Mononuclear cell (primary cell): ENCODE results near the gene TCP10L. TPM values are rescaled to one million over a fixed set of nuclear protein-coding genes. Genes with fewer than 3 reads are reported as not detected.
"Not testable (repeated sequence)": the region's sequence is repeated elsewhere in the genome, so short reads cannot be mapped to it uniquely, and the experiment has no call there.

Experiments
- H3K27me3 ChIP-seq: 2 replicates; pipeline ENCODE4 v1.6.0; 2011; ENCODE audit warnings: low read length, control low read depth; ENCODE audit not compliant: insufficient read depth
- H3K4me1 ChIP-seq: 2 replicates; pipeline ENCODE4 v1.5.1; 2011; ENCODE audit warnings: mild to moderate bottlenecking, low read length, control low read depth; ENCODE audit not compliant: insufficient read depth
- H3K4me3 ChIP-seq: 2 replicates; pipeline ENCODE4 v1.5.1; 2011; ENCODE audit warnings: mild to moderate bottlenecking, low read length, moderate library complexity
- H3K9me3 ChIP-seq: 2 replicates; pipeline ENCODE4 v1.5.1; 2011; ENCODE audit warnings: low read depth, mild to moderate bottlenecking, control low read depth, low read length
- total RNA-seq: library from RNA; depleted of rRNA; stranded (reverse); fragments of >200 nt; gene quantifications from one replicate; pipeline ENCODE4 v1.2.3, GENCODE V29; 2012

TCP10L gene, protein sequence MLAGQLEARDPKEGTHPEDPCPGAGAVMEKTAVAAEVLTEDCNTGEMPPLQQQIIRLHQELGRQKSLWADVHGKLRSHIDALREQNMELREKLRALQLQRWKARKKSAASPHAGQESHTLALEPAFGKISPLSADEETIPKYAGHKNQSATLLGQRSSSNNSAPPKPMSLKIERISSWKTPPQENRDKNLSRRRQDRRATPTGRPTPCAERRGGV
- not detected for total RNA-seq

DNA sequence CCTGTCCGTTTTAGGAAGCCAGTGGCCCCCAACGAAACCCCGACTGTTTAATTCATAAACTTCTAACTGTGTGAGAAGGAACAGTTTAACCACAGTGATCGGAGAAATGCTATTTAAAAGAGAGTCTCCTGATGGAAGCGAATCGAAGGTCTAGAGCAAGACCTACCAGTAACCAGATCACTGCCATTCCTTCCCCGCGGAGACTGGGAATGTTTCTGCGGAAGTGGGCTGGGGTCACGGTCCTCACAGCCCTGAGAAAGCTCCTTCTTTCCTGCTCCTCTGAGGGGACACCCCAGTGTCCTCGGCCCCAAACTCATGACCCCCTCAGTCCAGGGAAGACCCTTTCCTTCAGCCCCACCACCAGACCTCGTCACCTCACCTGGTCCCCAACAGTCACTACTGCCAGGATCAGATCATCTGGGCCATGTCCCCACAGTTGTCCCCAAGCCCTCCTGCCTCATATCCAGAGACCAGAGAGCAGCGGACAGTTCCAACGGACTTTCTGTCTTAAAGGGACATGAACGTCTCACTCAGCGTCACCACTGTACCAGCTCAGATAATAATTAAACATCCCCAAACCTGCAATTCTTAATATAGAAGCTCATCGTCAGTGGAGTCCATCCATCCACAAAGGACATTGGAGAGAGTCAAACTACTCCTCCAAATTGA lies at the start of gene TCP10L:
Gene TCP10L, minus strand, starts transcription at position 482 of the 669 bp plus-strand sequence. CDS start 1,219 bp downstream, outside the sequence.
- Histone ChIP-seq H3K9me3 (no peaks in the 10 kb centered on the region), H3K4me1 (no peaks in the 10 kb centered on the region), H3K27me3 (no peaks in the 10 kb centered on the region), H3K4me3 (no peak within 1 kb of the TSS)

- H3K27me3 ChIP-seq, result no peaks in the 10 kb centered on the region
- no peak overlapping the region for H3K4me3 ChIP-seq
- H3K4me1 ChIP-seq, result no peaks in the 10 kb centered on the region
- no peaks in the 10 kb centered on the region for H3K9me3 ChIP-seq
These were observed 41.4 kb upstream of the TCP10L start for GRCh38 chr21:32626621-32627196.

DNA sequence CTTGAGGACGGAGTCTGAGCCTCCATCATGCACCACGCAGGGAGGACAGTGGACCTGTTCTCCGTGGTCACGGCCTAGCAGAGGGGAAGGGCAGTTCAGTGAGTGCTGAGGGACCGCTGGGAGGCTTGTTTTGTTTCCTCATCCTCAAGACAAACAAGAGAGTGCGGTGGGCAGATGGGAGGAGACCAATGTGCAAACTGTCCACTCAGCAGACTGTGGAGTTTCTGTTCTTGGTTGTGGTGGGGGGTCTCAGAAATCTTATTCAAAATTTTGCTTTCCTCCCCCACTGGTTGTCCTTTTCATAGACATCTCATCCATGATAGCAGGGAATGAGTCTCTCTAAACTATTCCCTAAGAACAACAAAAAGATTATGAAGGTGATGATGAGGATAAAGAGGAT lies 32.9 kb upstream of the TCP10L start:
- not testable (repeated sequence) for H3K9me3 ChIP-seq, H3K4me3 ChIP-seq, H3K4me1 ChIP-seq, H3K27me3 ChIP-seq

DNA sequence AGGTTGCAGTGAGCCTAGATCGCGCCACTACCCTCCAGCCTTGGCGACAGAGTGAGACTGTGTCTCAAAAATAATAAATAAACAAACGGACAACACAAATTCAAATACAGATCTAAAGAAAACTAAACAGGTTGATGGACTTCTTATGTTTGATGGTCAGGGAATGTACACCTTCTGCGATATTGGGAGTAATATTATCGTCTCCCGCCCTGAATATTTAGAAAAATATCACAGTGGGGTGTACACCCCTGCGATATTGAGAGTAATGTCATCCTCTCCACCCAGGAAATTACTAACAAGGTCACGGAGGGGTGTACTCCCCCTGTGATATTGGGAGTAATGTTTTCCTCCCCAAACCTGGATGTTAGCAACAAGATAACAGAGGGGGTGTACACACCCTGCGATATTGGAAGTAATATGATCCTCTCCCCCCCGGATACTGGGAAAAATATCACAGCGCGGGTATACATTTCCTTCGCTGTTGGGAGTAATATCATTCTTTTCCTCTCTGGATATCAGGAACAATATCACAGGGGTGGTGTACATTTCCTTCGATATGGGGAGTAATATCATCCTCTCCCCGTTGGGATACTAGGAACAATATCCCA lies 28.2 kb upstream of the TCP10L start:
- Histone ChIP-seq H3K27me3 (no peaks in the 10 kb centered on the region), H3K4me3 (peak overlapping the region; percentile 76)

GRCh38 chr21:32612999-32613337 lies 27.6 kb upstream of the TCP10L start:
- no peaks in the 10 kb centered on the region for H3K9me3 ChIP-seq
- no peaks in the 10 kb centered on the region for H3K27me3 ChIP-seq
- H3K4me3 ChIP-seq, result peak overlapping the region; percentile 76
- H3K4me1 ChIP-seq, result peaks cover 21% of the 10 kb centered on the region

More for the DNA sequence above, 28.2 kb upstream of the TCP10L start:
- Histone ChIP-seq H3K4me1 (peaks cover 21% of the 10 kb centered on the region), H3K9me3 (no peaks in the 10 kb centered on the region)

GRCh38 chr21:32612075-32612998 lies 27.0 kb upstream of the TCP10L start, which contains the start of gene CFAP298:
Gene CFAP298 (minus strand): TSS chr21:32612377. CDS start chr21:32612243, 134 bp downstream.
- Histone ChIP-seq H3K9me3 (no peaks in the 10 kb centered on the region), H3K27me3 (no peaks in the 10 kb centered on the region), H3K4me1 (peaks cover 21% of the 10 kb centered on the region), H3K4me3 (peak within 1 kb of the TSS; percentile 76)

DNA sequence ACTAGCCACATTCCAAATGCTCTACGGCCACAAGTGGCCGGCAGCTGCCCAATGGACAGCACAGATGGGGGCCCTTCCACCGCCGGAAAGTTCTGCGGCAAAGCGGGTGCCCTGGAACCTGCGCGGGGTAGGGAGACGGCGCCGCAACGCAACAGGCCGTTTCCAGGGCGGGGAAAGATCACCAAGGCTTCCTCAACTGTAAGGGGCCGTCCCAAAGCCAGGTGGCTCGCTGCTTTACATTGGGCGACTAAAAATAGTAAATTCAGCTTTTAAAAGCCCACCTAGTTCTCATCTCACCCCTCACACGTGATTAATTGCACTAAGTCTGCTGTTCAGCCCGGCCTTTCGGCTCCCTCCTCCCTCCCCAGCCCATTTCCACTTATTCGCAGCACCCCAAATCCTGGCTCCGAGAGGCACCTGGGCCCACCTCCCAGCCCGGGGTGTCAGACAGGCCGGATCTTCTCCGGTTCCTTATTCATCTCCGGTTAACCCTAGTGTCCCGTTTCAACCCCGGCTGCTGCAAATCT lies 26.2 kb upstream of the TCP10L start:
- peak overlapping the region; percentile 76 for H3K4me3 ChIP-seq
- no peaks in the 10 kb centered on the region for H3K9me3 ChIP-seq
- H3K4me1 ChIP-seq, result peaks cover 21% of the 10 kb centered on the region
- no peaks in the 10 kb centered on the region for H3K27me3 ChIP-seq

GRCh38 chr21:32610940-32611339 lies 25.6 kb upstream of the TCP10L start:
- not testable (repeated sequence) for H3K4me3 ChIP-seq, H3K9me3 ChIP-seq, H3K27me3 ChIP-seq
- peaks cover 21% of the 10 kb centered on the region for H3K4me1 ChIP-seq

- Histone ChIP-seq H3K4me3 (no peak overlapping the region), H3K27me3 (no peaks in the 10 kb centered on the region), H3K9me3 (no peaks in the 10 kb centered on the region), H3K4me1 (peaks cover 21% of the 10 kb centered on the region)
These were observed 23.5 kb upstream of the TCP10L start for GRCh38 chr21:32608851-32609250.

DNA sequence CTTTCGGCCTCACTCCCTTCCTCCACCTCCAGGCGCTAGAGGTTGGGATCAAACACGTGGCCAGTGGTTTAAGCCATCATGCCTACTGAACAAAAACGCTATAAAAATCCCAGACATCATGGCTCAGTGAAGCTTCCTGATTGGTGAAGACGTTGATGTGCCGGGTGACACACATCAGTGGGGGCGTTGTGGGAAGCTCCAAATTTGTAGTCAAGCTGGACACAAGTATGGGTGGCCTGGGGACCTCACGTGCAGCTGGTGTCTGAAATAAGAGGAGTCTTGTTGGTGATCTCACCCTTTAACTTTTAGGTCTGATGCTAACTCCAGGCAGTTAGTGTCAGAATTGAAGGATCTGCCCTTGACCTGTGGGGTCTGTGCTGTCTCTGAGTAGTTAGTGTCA lies 20.1 kb upstream of the TCP10L start:
- Histone ChIP-seq H3K4me1 (peaks cover 4% of the 10 kb centered on the region), H3K9me3 (no peaks in the 10 kb centered on the region), H3K4me3 (no peak overlapping the region), H3K27me3 (no peaks in the 10 kb centered on the region)

DNA sequence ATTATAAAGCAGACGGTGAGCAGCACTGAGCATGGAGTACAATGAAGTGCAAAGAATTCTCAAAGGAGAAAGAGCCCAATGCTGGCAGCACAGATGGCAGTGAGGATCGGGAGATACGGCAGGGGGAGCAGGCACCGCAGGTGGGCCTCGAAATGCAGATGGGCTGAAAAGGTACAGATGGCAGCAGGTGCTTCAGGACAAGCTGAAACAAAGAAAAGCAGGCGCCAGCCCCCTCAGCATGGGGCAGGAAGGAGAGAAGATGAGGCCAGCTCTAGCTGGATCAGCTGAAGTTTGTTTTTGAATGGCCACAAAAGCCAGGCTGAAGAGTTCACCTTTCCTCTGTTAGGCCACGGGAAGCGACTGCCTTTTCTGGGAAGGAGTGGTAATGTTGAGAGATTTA lies 19.1 kb upstream of the TCP10L start:
- Histone ChIP-seq H3K27me3 (no peaks in the 10 kb centered on the region), H3K9me3 (no peaks in the 10 kb centered on the region), H3K4me3 (no peak overlapping the region), H3K4me1 (no peaks in the 10 kb centered on the region)

GRCh38 chr21:32603131-32603530 lies 17.8 kb upstream of the TCP10L start:
- Histone ChIP-seq H3K4me1 (no peaks in the 10 kb centered on the region), H3K4me3 (no peak overlapping the region), H3K9me3 (no peaks in the 10 kb centered on the region), H3K27me3 (no peaks in the 10 kb centered on the region)

DNA sequence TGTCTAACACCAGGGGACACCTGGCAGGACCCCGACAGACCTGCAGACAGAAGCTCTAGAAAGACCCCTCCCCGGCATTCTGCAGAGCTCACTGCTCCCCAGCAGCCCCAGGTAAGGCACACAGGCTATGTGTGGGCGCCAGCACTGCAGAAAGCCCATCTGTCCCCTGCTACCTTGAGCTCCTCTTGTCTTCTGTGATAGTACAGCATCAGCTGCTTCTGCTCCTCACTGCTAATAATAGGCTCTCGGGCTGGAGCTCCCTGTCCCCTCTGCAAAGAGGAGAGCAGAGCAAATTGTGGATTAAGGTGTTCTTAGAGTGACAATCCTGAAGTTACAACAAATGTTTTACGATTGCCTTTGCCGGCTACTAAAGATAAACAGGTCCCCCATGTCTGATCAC lies 16.8 kb upstream of the TCP10L start:
- no peaks in the 10 kb centered on the region for H3K9me3 ChIP-seq
- no peak overlapping the region for H3K4me3 ChIP-seq
- H3K4me1 ChIP-seq, result no peaks in the 10 kb centered on the region
- H3K27me3 ChIP-seq, result no peaks in the 10 kb centered on the region

DNA sequence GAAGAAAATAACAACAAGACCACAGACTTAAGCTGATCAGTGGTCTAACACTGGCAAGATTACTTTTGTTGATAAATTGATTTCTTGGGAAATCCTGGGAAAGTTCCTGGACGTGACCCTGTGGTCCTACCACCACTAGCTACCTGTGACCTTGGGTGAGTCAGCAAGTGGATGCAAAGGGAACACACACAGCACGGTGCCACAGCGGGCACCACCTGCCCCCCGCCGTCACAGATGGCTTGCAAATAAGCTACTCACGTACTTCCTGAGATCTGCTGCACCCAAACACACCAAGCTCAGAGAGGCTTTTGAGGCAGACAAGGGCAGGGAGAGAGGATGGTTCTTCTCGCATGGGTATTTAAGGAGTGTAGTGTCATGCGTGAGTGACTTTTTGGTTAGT lies 14.2 kb upstream of the TCP10L start:
- no peaks in the 10 kb centered on the region for H3K27me3 ChIP-seq
- H3K4me1 ChIP-seq, result no peaks in the 10 kb centered on the region
- H3K9me3 ChIP-seq, result no peaks in the 10 kb centered on the region
- H3K4me3 ChIP-seq, result no peak overlapping the region
